Natural killer cell (primary cell): ENCODE measurements around the gene FOXP1. TPM values are rescaled to one million over a fixed set of nuclear protein-coding genes. Genes with fewer than 3 reads are reported as not detected.

Source experiments
- ATAC-seq, 3 donors: fragments of 150-1000 bp in 2 of 3; fragments of 200-7000 bp in 1 of 3; cut with Tn5 transposase; 1 replicate in 1 of 3; 2 replicates in 2 of 3; pipeline ENCODE4 v1.10.0; 2021; ENCODE audit warnings: mild to moderate bottlenecking in 2 of 3, moderate library complexity in 2 of 3
- DNase-seq, 2 donors: peaks; one replicate each; pipeline versions ENCODE4 v3.0.0 to v3.0.0-alpha.2; 2013 to 2021; ENCODE audit warnings: mixed read lengths in 1 of 2
- H3K27ac ChIP-seq: one replicate; pipeline ENCODE4 v1.5.1; 2013; ENCODE audit warnings: mild to moderate bottlenecking, low read length
- H3K27me3 ChIP-seq: one replicate; pipeline ENCODE4 v1.6.1; 2013; ENCODE audit warnings: low read length; ENCODE audit not compliant: control insufficient read depth, insufficient read depth
- H3K36me3 ChIP-seq: one replicate; pipeline ENCODE4 v1.6.1; 2013; ENCODE audit warnings: low read length; ENCODE audit not compliant: control insufficient read depth, insufficient read depth
- H3K4me1 ChIP-seq: one replicate; pipeline ENCODE4 v1.6.1; 2013; ENCODE audit warnings: low read length; ENCODE audit not compliant: control insufficient read depth, insufficient read depth
- H3K4me3 ChIP-seq: one replicate; pipeline ENCODE4 v1.5.1; 2013; ENCODE audit warnings: low read length
- H3K9me3 ChIP-seq: one replicate; pipeline ENCODE4 v1.6.1; 2013; ENCODE audit warnings: low read length; ENCODE audit not compliant: control insufficient read depth, insufficient read depth
- H3K27ac Mint-ChIP-seq, 2 donors: one replicate each; pipeline ENCODE4 v1.8.0; 2022; ENCODE audit warnings: mild to moderate bottlenecking in 2 of 2, mixed read lengths in 2 of 2, moderate library complexity in 1 of 2
- H3K27me3 Mint-ChIP-seq, 2 donors: one replicate each; pipeline ENCODE4 v1.8.0; 2022; ENCODE audit warnings: low read depth in 2 of 2, mixed read lengths in 2 of 2
- H3K36me3 Mint-ChIP-seq: one replicate; pipeline ENCODE4 v1.8.0; 2022; ENCODE audit warnings: mixed read lengths
- H3K4me1 Mint-ChIP-seq, 2 donors: one replicate each; pipeline ENCODE4 v1.8.0; 2022; ENCODE audit warnings: mixed read lengths in 2 of 2
- H3K4me3 Mint-ChIP-seq: one replicate; pipeline ENCODE4 v1.8.0; 2022; ENCODE audit warnings: mild to moderate bottlenecking, moderate library complexity, mixed read lengths
- H3K9me3 Mint-ChIP-seq, 2 donors: one replicate each; pipeline ENCODE4 v1.8.0; 2022; ENCODE audit warnings: mixed read lengths in 2 of 2
- CTCF ChIP-seq: fragments of 200-600 bp; IDR thresholded peaks from one replicate; pipeline ENCODE4 v1.8.0; 2022; ENCODE audit warnings: antibody characterized with exemption
- WGBS: methylation state at CpG from one replicate; pipeline ENCODE4 v1.1.7; 2013; ENCODE audit warnings: missing lambda C conversion rate; ENCODE audit not compliant: insufficient coverage; 5-methylcytosine and 5-hydroxymethylcytosine counted together
- intact Hi-C: fragments of 100-400 bp; cut with micrococcal nuclease; formaldehyde crosslinking; loops from one replicate; pipeline ENCODE4 v1.14.2; 2022
- total RNA-seq, 4 donors: library from RNA; stranded (reverse); fragments of 120-200 nt in 1 of 4; gene quantifications; one replicate each; pipeline versions ENCODE4 v1.2.3 to v1.2.4, GENCODE V29; 2013 to 2022

Gene FOXP1
- total RNA-seq, 3 donors from 2014 or later (not counting 1 experiment from before 2014, with no cell fraction given): 166 to 185 (median 166) TPM

- WGBS: 93% methylated on average over 8 of the region's 10 CpGs
- H3K4me1 ChIP-seq: peaks cover 4% of the 10 kb centered on the region
- Mint-ChIP-seq H3K4me3 (no peak overlapping the region), H3K36me3 (no peaks in the 10 kb centered on the region), H3K4me1 (peaks cover 6 to 33% of the 10 kb centered on the region in 2 donors), H3K27ac (no peak overlapping the region), H3K9me3 (no peaks in the 10 kb centered on the region), H3K27me3 (no peaks in the 10 kb centered on the region)
- DNase-seq: no peak
- H3K27me3 ChIP-seq: no peaks in the 10 kb centered on the region
- no peaks in the 10 kb centered on the region for H3K36me3 ChIP-seq
- no peak overlapping the region for H3K4me3 ChIP-seq
- H3K27ac ChIP-seq: no peak overlapping the region
- TF ChIP-seq CTCF: no peak
- no peaks in the 10 kb centered on the region for H3K9me3 ChIP-seq
- no peak for ATAC-seq
- intact Hi-C loops: no loop called here
Observed at GRCh38 chr3:71503525-71504249, 79.8 kb downstream of the FOXP1 start.

GRCh38 chr3:71502066-71502625, 81.4 kb downstream of the FOXP1 start:
- DNase-seq (no peak), ATAC-seq (no peak)
- TF ChIP-seq CTCF: no peak
- H3K27me3 ChIP-seq: no peaks in the 10 kb centered on the region
- H3K9me3 Mint-ChIP-seq: no peaks in the 10 kb centered on the region
- peak overlapping the region in 1 of 2 donors; percentile 33 for H3K27ac Mint-ChIP-seq
- intact Hi-C loops: no loop called here
- H3K4me1 ChIP-seq: peaks cover 4% of the 10 kb centered on the region
- no peak overlapping the region for H3K4me3 Mint-ChIP-seq
- H3K27ac ChIP-seq: no peak overlapping the region
- H3K4me1 Mint-ChIP-seq: peaks cover 17 to 33% of the 10 kb centered on the region in 2 donors
- no peaks in the 10 kb centered on the region for H3K9me3 ChIP-seq
- H3K36me3 ChIP-seq: no peaks in the 10 kb centered on the region
- H3K36me3 Mint-ChIP-seq: no peaks in the 10 kb centered on the region
- H3K27me3 Mint-ChIP-seq: no peaks in the 10 kb centered on the region
- no peak overlapping the region for H3K4me3 ChIP-seq
- 81% methylated on average over 4 of the region's 5 CpGs for WGBS

GRCh38 chr3:71500696-71501095, 82.8 kb downstream of the FOXP1 start:
- WGBS: 92% methylated on average over 6 of the region's 6 CpGs

More at GRCh38 chr3:71500696-71501095, 82.8 kb downstream of the FOXP1 start:
- Mint-ChIP-seq H3K4me1 (peaks cover 32 to 38% of the 10 kb centered on the region in 2 donors), H3K27me3 (no peaks in the 10 kb centered on the region), H3K36me3 (no peaks in the 10 kb centered on the region), H3K27ac (peak overlapping the region in 1 of 2 donors; percentile 52), H3K9me3 (no peaks in the 10 kb centered on the region), H3K4me3 (no peak overlapping the region)
- TF ChIP-seq CTCF: no peak
- intact Hi-C loops: no loop called here
- ATAC-seq (no peak), DNase-seq (no peak)
- Histone ChIP-seq H3K4me1 (peaks cover 12% of the 10 kb centered on the region), H3K36me3 (no peaks in the 10 kb centered on the region), H3K4me3 (no peak overlapping the region), H3K9me3 (no peaks in the 10 kb centered on the region), H3K27ac (no peak overlapping the region), H3K27me3 (no peaks in the 10 kb centered on the region)
